GM19395 (cell line): ENCODE data around the gene TMEM30B.

Experiments used
- ATAC-seq: cut with Tn5 transposase; IDR thresholded peaks from one replicate; pipeline ENCODE4 v1.9.1; 2021; ENCODE audit warnings: mild to moderate bottlenecking, moderate library complexity; ENCODE audit not compliant: unreplicated experiment

TMEM30B gene

GRCh38 chr14:61238611-61239245, 42.4 kb downstream of the TMEM30B start:
- ATAC-seq, result no peak

GRCh38 chr14:61234215-61234916, 46.8 kb downstream of the TMEM30B start:
- no peak for ATAC-seq

- no peak for ATAC-seq
These were observed 47.6 kb downstream of the TMEM30B start for GRCh38 chr14:61233436-61233956.

- no peak for ATAC-seq
These were observed 49.3 kb downstream of the TMEM30B start for GRCh38 chr14:61231810-61232209.

- no peak for ATAC-seq
These were observed 51.2 kb downstream of the TMEM30B start for GRCh38 chr14:61229981-61230380.

GRCh38 chr14:61229475-61229888, 51.7 kb downstream of the TMEM30B start:
- ATAC-seq, result no peak

- no peak for ATAC-seq
These were observed 53.1 kb downstream of the TMEM30B start for GRCh38 chr14:61227884-61228591.
